Loucy (cell line): ENCODE data around the gene SNUPN.

Experiments used
- CTCF ChIP-seq: fragments of 200-600 bp; sonication (generic); conservative IDR thresholded peaks from 2 replicates; pipeline ENCODE4 v1.5.1; 2014; ENCODE audit warnings: mild to moderate bottlenecking, antibody characterized with exemption, low read length
- EZH2phosphoT487 ChIP-seq: fragments of 200-600 bp; IDR thresholded peaks from 2 replicates; pipeline ENCODE4 v1.6.1; 2018; ENCODE audit warnings: antibody characterized with exemption, mild to moderate bottlenecking, moderate library complexity, borderline replicate concordance

GRCh38 chr15:75591655-75592364 is 33.7 kb downstream of the SNUPN start:
- TF ChIP-seq CTCF (no peak), EZH2phosphoT487 (no peak)
